Adrenal gland (tissue), 12 donors: ENCODE results near the gene MAP7D1. TPM values are rescaled to one million over a fixed set of nuclear protein-coding genes. Genes with fewer than 3 reads are reported as not detected.
"Not testable (repeated sequence)": the region's sequence is repeated elsewhere in the genome, so short reads cannot be mapped to it uniquely, and the experiment has no call there.

Experiments used
- DNase-seq, 7 donors: peaks; one replicate each; pipeline ENCODE4 v3.0.0-alpha.2; 2019 to 2020
- H3K27ac ChIP-seq, 5 donors: fragments of 200-600 bp; sonication (generic) in 4 of 5; 1 replicate in 3 of 5; 2 replicates in 2 of 5; pipeline versions ENCODE4 v1.5.1 to v1.8.0; 2016 to 2020; ENCODE audit warnings: mild to moderate bottlenecking in 1 of 5
- H3K27me3 ChIP-seq: fragments of 200-600 bp; 2 replicates; pipeline ENCODE4 v1.8.0; 2021
- H3K36me3 ChIP-seq, 2 donors: fragments of 200-600 bp; replicated peaks in 1 of 2; 1 replicate in 1 of 2; 2 replicates in 1 of 2; pipeline versions ENCODE4 v1.5.1 to v1.8.0; 2018 to 2022
- H3K4me1 ChIP-seq, 2 donors: fragments of 200-600 bp; replicated peaks in 1 of 2; 1 replicate in 1 of 2; 2 replicates in 1 of 2; pipeline versions ENCODE4 v1.5.1 to v1.8.0; 2018 to 2021
- H3K4me3 ChIP-seq, 4 donors: fragments of 200-600 bp; sonication (generic) in 3 of 4; one replicate each; pipeline ENCODE4 v1.5.1; 2016 to 2018
- H3K9me3 ChIP-seq, 3 donors: fragments of 200-600 bp; sonication (generic) in 1 of 3; replicated peaks in 1 of 3; 1 replicate in 2 of 3; 2 replicates in 1 of 3; pipeline versions ENCODE4 v1.5.1 to v1.8.0; 2016 to 2021
- CTCF ChIP-seq, 6 experiments: fragments of 450-650 bp in 4 of 6; fragments of 200-600 bp in 2 of 6; sonication (generic) in 1 of 6; IDR thresholded peaks; 1 replicate in 5 of 6; 2 replicates in 1 of 6; pipeline versions ENCODE4 v1.5.1 to v1.8.0; 2016 to 2021; ENCODE audit warnings: antibody characterized with exemption in 6 of 6, mild to moderate bottlenecking in 2 of 6, moderate library complexity in 1 of 6
- POLR2A ChIP-seq, 2 donors: fragments of 450-650 bp; IDR thresholded peaks; one replicate each; pipeline ENCODE4 v1.6.1; 2017; ENCODE audit warnings: antibody characterized with exemption in 2 of 2, mild to moderate bottlenecking in 2 of 2, moderate library complexity in 1 of 2
- WGBS, 4 donors: extraction: QIAGEN DNeasy Blood & Tissue Kit in 2 of 4; methylation state at CpG; one replicate each; pipeline versions ENCODE4 v1.1.5 to v1.1.7; 2013 to 2017; 5-methylcytosine and 5-hydroxymethylcytosine counted together
- intact Hi-C, 2 donors: fragments of 100-400 bp; cut with DNase I; formaldehyde crosslinking; loops; one replicate each; pipeline versions ENCODE4 v1.14.1 to v1.15.0; 2022 to 2023
- polyA plus RNA-seq, 3 donors: library from polyadenylated mRNA; stranded (reverse); fragments of 200-250 nt in 2 of 3; fragments of 350-450 nt in 1 of 3; fragmentation: Illumina TruSeq in 1 of 3; extraction: RNeasy Lipid Tissue Mini Kit (QIAGEN cat#74804) in 1 of 3; gene quantifications; one replicate each; pipeline ENCODE4 v1.2.3, GENCODE V29; 2013 to 2014
- small RNA-seq, 2 donors: library from RNA; depleted of rRNA; stranded (forward); fragments of <200 nt; gene quantifications; one replicate each; pipeline ENCODE3, GENCODE V24; 2016
- total RNA-seq, 9 donors: library from RNA; depleted of rRNA in 4 of 9; stranded (reverse); fragments of >200 nt in 4 of 9; fragments of 120-200 nt in 1 of 9; fragmentation: NEBNext Ultra II Directional in 1 of 9; extraction: Animal tissue kit (Norgen Biotek cat#: 25700) in 1 of 9; gene quantifications; one replicate each; pipeline versions ENCODE4 v1.1.0 to v1.2.4, GENCODE V29; 2013 to 2023
- donor health status: healthy with polysubstance abuse.
- donor health status: Bipolar disorder and iron deficiency.
- donor health status: DM: yes; HTN: yes; CAD: no.
- donor health status: DM: no; HTN: no; CAD: no.
- donor health status: DM: no; HTN: no; CAD: no.
- donor health status: DM: yes; HTN: yes; CAD: no.

Gene MAP7D1
- total and polyA plus RNA-seq, 12 donors = 11.8 to 121 (median 68.3) TPM

- Histone ChIP-seq H3K27me3 (no peaks in the 10 kb centered on the region), H3K4me3 (peak overlapping the region; percentile 71 to 99 (median 80)), H3K27ac (peak overlapping the region; percentile 84 to 99 (median 96)), H3K4me1 (peaks cover 33 to 38% of the 10 kb centered on the region in 2 donors), H3K36me3 (peaks cover 0 to 9% of the 10 kb centered on the region in 2 donors), H3K9me3 (no peaks in the 10 kb centered on the region)
- DNase-seq = peak; percentile 82 to 92 (median 87)
- TF ChIP-seq POLR2A (IDR thresholded peaks at IDR 0.05) (no peak), CTCF (IDR thresholded peaks at IDR 0.05) (peak; percentile 26 to 79 (median 58))
- intact Hi-C loops = loop anchor here (10.0 kb wide), 1 partner anchor 60 kb away; no protein-coding TSS in a partner anchor
- WGBS, 4 donors = 0 to 1% (median 0%) methylated on average over 18 to 29 of the region's 29 CpGs
Measured at GRCh38 chr1:36224537-36225282, 68.8 kb downstream of the MAP7D1 start.

- no peaks in the 10 kb centered on the region for H3K9me3 ChIP-seq
- TF ChIP-seq POLR2A (IDR thresholded peaks at IDR 0.05) = peak in 1 of 2 donors; percentile 59
- no peak for TF ChIP-seq CTCF (IDR thresholded peaks at IDR 0.05)
- intact Hi-C loops = loop anchor here (10.0 kb wide), 1 partner anchor 59 kb away; no protein-coding TSS in a partner anchor
- peak overlapping the region; percentile 71 to 99 (median 80) for H3K4me3 ChIP-seq
- peaks cover 0 to 15% of the 10 kb centered on the region in 2 donors for H3K36me3 ChIP-seq
- no peaks in the 10 kb centered on the region for H3K27me3 ChIP-seq
- H3K4me1 ChIP-seq = peaks cover 33 to 40% of the 10 kb centered on the region in 2 donors
- DNase-seq = peak in 4 of 7 donors; percentile 33 to 64 (median 36)
- 10 to 12% (median 11%) methylated on average over 10 of the region's 10 CpGs for WGBS, 4 donors
- peak overlapping the region; percentile 84 to 99 (median 96) for H3K27ac ChIP-seq
Measured at GRCh38 chr1:36225283-36225899, 69.4 kb downstream of the MAP7D1 start.

GRCh38 chr1:36230279-36230678 lies 74.3 kb downstream of the MAP7D1 start:
- H3K9me3 ChIP-seq, intact Hi-C loops, H3K27ac ChIP-seq, H3K27me3 ChIP-seq, H3K4me3 ChIP-seq: not testable (repeated sequence)
- Histone ChIP-seq H3K4me1 (peaks cover 28 to 61% of the 10 kb centered on the region in 2 donors), H3K36me3 (peaks cover 0 to 45% of the 10 kb centered on the region in 2 donors)
- 88 to 95% (median 91%) methylated on average over 11 to 12 of the region's 12 CpGs for WGBS, 4 donors
- DNase-seq = peak in 2 of 7 donors; percentile 10 to 43

Small RNAs within 50 kb of the gene (small RNA-seq; reads per million reads assigned to genes)
- gene RN7SL131P = 0 reads per million in 2 donors

Other genes with a start within 250 kb of the MAP7D1 start
- 10 to 100 TPM in 8 of 9 donors, 1 to 10 TPM in 1; 8.3 to 32.2 (median 25.1) TPM for gene AGO3, start 225.1 kb upstream of the MAP7D1 start, total RNA-seq
- gene AGO3, start 225.1 kb upstream of the MAP7D1 start, polyA plus RNA-seq = 10 to 100 TPM in 1 of 3 donors, 1 to 10 TPM in 2; 3.7 to 16.7 (median 6.0) TPM
- gene TEKT2, start 72.1 kb upstream of the MAP7D1 start, total RNA-seq = 1 to 10 TPM in 1 of 9 donors, under 1 TPM in 4, not detected in 4; 0.18 to 1.2 (median 0.65) TPM
- 1 to 10 TPM in 2 of 3 donors, under 1 TPM in 1; 0.40 to 4.0 (median 1.4) TPM for gene TEKT2, start 72.1 kb upstream of the MAP7D1 start, polyA plus RNA-seq
- 10 to 100 TPM; 43.3 to 84.5 (median 55.1) TPM for gene ADPRS, start 67.3 kb upstream of the MAP7D1 start, total RNA-seq
- gene ADPRS, start 67.3 kb upstream of the MAP7D1 start, polyA plus RNA-seq = 10 to 100 TPM; 40.1 to 42.3 (median 40.7) TPM
- gene COL8A2, start 30.9 kb upstream of the MAP7D1 start, total RNA-seq = 1 to 10 TPM in 7 of 9 donors, under 1 TPM in 2; 0.74 to 6.6 (median 2.8) TPM
- gene COL8A2, start 30.9 kb upstream of the MAP7D1 start, polyA plus RNA-seq = 1 to 10 TPM in 2 of 3 donors, under 1 TPM in 1; 0.66 to 2.3 (median 1.2) TPM
- 100 to 1,000 TPM in 6 of 9 donors, 10 to 100 TPM in 3; 74.6 to 182 (median 124) TPM for gene TRAPPC3, start 6.7 kb upstream of the MAP7D1 start, total RNA-seq
- 100 to 1,000 TPM in 1 of 3 donors, 10 to 100 TPM in 2; 54.0 to 106 (median 65.1) TPM for gene TRAPPC3, start 6.7 kb upstream of the MAP7D1 start, polyA plus RNA-seq
- 100 to 1,000 TPM in 2 of 9 donors, 10 to 100 TPM in 7; 68.1 to 120 (median 84.5) TPM for gene THRAP3, start 68.3 kb downstream of the MAP7D1 start, total RNA-seq
- 100 to 1,000 TPM in 1 of 3 donors, 10 to 100 TPM in 2; 34.4 to 108 (median 39.6) TPM for gene THRAP3, start 68.3 kb downstream of the MAP7D1 start, polyA plus RNA-seq
- 1 to 10 TPM in 6 of 9 donors, under 1 TPM in 3; 0.69 to 3.0 (median 1.9) TPM for gene SH3D21, start 150.2 kb downstream of the MAP7D1 start, total RNA-seq
- gene SH3D21, start 150.2 kb downstream of the MAP7D1 start, polyA plus RNA-seq = 10 to 100 TPM in 1 of 3 donors, 1 to 10 TPM in 1, under 1 TPM in 1; 0.73 to 18.4 (median 1.8) TPM
- 100 to 1,000 TPM in 4 of 9 donors, 10 to 100 TPM in 5; 17.6 to 185 (median 92.3) TPM for gene EVA1B, start 167.5 kb downstream of the MAP7D1 start, total RNA-seq
- 100 to 1,000 TPM in 1 of 3 donors, 10 to 100 TPM in 1, not detected in 1; 59.5 to 105 TPM for gene EVA1B, start 167.5 kb downstream of the MAP7D1 start, polyA plus RNA-seq
- gene STK40, start 229.8 kb downstream of the MAP7D1 start, total RNA-seq = 10 to 100 TPM; 18.8 to 31.2 (median 26.4) TPM
- gene STK40, start 229.8 kb downstream of the MAP7D1 start, polyA plus RNA-seq = 10 to 100 TPM in 2 of 3 donors, 1 to 10 TPM in 1; 9.8 to 20.4 (median 11.1) TPM
- gene LSM10, start 241.7 kb downstream of the MAP7D1 start, total RNA-seq = 10 to 100 TPM; 13.2 to 42.1 (median 34.8) TPM
- 10 to 100 TPM; 33.5 to 48.7 (median 39.9) TPM for gene LSM10, start 241.7 kb downstream of the MAP7D1 start, polyA plus RNA-seq